HG03457 (cell line): Measurements from ENCODE around the gene LRMDA.

Source experiments
- ATAC-seq: cut with Tn5 transposase; IDR thresholded peaks from one replicate; pipeline ENCODE4 v1.9.1; 2021; ENCODE audit warnings: moderate number of reproducible peaks; ENCODE audit not compliant: unreplicated experiment

The LRMDA gene

DNA sequence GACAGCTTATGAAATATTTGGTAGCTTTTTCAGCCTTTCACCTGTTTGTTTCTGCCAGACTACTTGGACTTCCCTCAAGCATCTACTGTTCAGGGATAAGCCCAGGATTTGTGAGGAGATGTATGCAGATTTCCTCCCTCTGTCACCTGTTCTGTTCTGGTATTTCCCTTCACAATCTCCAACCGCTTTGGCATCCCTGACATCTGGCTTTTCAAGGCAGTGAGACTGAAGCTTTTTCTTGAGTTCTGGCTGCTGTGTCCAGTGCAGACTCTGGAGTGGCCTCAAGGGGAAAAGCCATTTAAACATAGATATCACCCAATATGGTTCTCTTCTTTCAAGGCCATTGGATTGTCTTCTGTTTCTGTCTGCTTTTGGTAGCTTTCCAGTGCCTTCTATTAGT is 369.7 kb downstream of the LRMDA start:
- ATAC-seq: no peak

- no peak for ATAC-seq
Measured at GRCh38 chr10:75801661-75802060, 370.2 kb downstream of the LRMDA start.

- ATAC-seq: no peak
Measured at GRCh38 chr10:75803121-75803520, 371.7 kb downstream of the LRMDA start.

DNA sequence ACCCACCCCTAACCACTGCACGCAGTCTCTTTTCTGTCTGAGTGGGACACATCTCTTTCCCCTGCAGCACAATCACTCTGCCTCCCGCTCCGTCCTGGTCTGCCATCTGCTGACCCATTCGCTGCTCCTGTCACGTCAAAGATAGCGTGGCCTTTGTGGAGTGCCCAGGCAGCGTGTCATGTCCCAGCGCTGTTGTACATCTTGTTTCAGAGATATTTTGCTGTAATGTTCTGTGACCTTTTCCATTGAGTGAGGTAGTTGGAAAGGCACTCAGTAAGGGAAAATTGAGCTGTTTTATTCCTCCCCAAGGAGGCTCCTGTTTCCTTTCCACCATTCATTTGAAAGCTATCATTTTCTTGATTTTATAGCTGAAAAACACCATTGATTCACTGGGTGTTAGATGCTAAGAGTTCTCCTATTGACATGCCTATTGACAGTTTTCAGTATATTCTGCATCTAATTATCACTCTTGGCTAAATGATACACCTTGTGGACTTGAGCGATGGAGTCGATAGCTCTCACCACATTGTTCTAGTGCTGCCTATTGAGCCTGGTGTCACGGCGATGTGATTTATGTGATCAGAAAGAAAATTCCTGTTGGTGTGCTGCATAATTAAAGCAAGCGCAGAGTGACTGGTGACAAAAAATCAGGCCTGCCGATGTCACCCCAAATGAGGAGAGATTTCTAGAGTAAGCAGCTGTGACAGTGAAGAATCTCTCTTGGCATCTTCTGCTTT is 372.6 kb downstream of the LRMDA start:
- no peak for ATAC-seq

- no peak for ATAC-seq
Measured at GRCh38 chr10:75806186-75806585, 374.8 kb downstream of the LRMDA start.

DNA sequence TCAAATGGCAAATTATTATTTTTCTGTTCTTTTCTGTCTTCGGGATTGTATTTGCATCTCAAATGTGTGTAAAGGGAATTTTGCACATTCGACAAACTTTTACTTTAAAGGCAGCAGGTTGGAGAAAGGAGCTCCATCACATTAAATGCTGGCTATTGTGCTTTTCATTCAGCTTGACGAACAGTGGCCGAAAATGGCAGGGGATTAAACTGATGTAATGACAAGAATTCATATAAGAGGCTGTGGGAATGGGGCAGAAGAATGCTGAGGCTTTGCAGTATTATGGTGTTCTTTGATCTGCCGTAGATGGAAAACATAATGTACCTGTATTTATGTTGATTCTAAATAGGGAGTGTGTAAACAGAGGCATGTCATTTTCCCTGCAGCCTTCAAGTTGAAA is 376.0 kb downstream of the LRMDA start:
- no peak for ATAC-seq

DNA sequence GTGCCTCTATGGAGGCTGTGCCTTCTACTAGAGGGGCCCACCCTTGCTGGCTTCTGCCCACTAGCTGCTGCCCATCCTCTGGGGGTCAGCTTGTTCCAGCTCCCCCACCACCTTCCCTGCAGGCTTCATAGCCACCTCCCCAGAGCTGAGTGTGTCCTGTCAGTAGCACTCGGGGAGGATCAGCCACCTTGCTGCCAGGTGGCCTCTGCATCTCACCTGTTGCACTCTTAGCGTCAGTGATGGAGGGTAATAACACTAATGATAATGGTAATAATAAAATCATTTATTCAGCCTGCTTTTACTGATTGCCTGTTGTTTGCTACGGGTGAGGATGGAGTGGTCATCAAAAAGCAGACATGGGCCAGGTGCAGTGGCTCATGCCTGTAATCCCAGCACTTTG is 377.6 kb downstream of the LRMDA start:
- no peak for ATAC-seq

GRCh38 chr10:75814014-75814413 is 382.6 kb downstream of the LRMDA start:
- no peak for ATAC-seq

DNA sequence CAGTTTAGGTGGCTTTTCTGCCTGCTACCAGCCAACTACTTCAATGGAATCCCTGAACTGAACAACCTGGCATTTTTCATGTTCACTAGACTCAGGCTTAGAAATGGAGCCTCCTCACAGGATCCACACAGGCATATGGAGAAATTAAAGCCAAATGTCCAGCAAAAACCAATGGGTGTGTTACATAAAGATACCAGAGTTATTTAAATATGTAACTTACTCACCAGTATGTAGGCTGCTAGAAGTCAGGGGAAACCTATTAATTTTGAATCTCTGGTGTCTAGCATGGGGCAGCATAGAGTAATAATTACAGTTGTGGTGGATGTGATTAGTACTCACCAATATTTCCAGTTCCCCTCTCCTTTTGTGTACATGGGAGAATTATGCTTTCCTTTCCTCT is 383.6 kb downstream of the LRMDA start:
- ATAC-seq: no peak

GRCh38 chr10:75817198-75817597 is 385.8 kb downstream of the LRMDA start:
- ATAC-seq: no peak

- ATAC-seq: no peak
Measured at GRCh38 chr10:75818552-75818951, 387.1 kb downstream of the LRMDA start.

- ATAC-seq: no peak
Measured at GRCh38 chr10:75825235-75825634, 393.8 kb downstream of the LRMDA start.

DNA sequence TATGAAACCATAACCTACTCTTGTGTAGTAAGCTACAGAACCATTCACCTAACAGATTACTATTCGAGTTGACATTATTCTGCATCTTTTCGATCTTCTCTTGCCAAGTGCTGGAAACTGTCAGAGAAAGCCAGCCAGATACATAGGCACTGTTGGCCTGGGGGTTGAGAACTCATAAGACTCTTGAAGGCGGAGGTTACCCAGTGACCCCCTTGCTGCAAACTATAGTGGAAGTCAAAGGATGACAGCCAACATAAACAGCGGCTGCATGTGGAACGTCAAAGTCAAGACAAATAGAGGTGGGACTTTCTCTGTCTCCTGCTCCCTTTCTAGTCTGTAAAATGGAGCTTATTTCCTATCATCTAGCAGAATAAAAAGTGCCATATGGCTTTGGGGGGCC is 394.2 kb downstream of the LRMDA start:
- no peak for ATAC-seq

DNA sequence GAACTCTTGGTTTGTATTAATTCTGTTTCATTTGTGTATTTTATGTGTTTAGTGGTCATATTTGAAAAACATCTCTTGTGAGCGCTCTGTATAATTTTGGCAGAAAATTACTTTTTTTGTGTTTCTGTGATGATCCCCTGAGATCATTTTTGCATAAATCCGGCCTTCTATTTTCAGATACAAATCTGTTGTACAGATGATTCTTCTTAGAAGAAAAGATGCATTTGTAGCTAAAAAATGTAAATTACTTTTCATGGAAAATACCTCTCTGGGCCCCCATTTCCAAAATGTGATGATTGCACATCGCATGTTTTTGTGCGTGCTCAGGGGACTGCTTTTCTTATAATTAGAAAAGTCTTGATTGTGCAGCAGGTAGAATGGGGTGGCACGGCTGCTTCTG is 395.4 kb downstream of the LRMDA start:
- no peak for ATAC-seq

GRCh38 chr10:75827587-75828021 is 396.2 kb downstream of the LRMDA start:
- ATAC-seq: no peak

- ATAC-seq: no peak
Measured at GRCh38 chr10:75828413-75828812, 397.0 kb downstream of the LRMDA start.

GRCh38 chr10:75836064-75836463 is 404.6 kb downstream of the LRMDA start:
- no peak for ATAC-seq

GRCh38 chr10:75838486-75838885 is 407.1 kb downstream of the LRMDA start:
- no peak for ATAC-seq

- no peak for ATAC-seq
Measured at GRCh38 chr10:75839020-75839419, 407.6 kb downstream of the LRMDA start.

GRCh38 chr10:75841266-75841665 is 409.8 kb downstream of the LRMDA start:
- no peak for ATAC-seq

- no peak for ATAC-seq
Measured at GRCh38 chr10:75845176-75845947, 413.9 kb downstream of the LRMDA start.

GRCh38 chr10:75847477-75847876 is 416.1 kb downstream of the LRMDA start:
- no peak for ATAC-seq
